SK-N-SH treated with all-trans-retinoic acid at 6 μM for 48 hours (cell line): ENCODE measurements around the gene BLMH.

Source experiments
- ATAC-seq: fragments of 200-7000 bp; cut with Tn5 transposase; 3 replicates; pipeline ENCODE4 v1.9.1; 2020; ENCODE audit warnings: mild to moderate bottlenecking, moderate library complexity
- ARNTL ChIP-seq: fragments of 450-650 bp; formaldehyde crosslinking; IDR thresholded peaks from 2 replicates; pipeline ENCODE4 v1.5.0; 2020; ENCODE audit warnings: low read depth, mild to moderate bottlenecking, moderate library complexity, borderline replicate concordance
- BACH2 ChIP-seq: fragments of 250-450 bp; sonication (Bioruptor Pico); IDR thresholded peaks from 2 replicates; pipeline ENCODE4 v1.9.0; 2021; ENCODE audit warnings: mild to moderate bottlenecking, borderline replicate concordance
- CSDC2 ChIP-seq: fragments of 250-450 bp; sonication (Bioruptor Pico); IDR thresholded peaks from 2 replicates; pipeline ENCODE4 v1.5.0; 2020; ENCODE audit warnings: mild to moderate bottlenecking, moderate library complexity
- CSRNP3 ChIP-seq: fragments of 250-450 bp; sonication (Bioruptor Pico); IDR thresholded peaks from 2 replicates; pipeline ENCODE4 v1.5.1; 2021; ENCODE audit warnings: mild to moderate bottlenecking, moderate library complexity
- ESRRG ChIP-seq: fragments of 250-450 bp; sonication (Bioruptor Pico); IDR thresholded peaks from 2 replicates; pipeline ENCODE4 v1.6.1; 2021; ENCODE audit warnings: mild to moderate bottlenecking
- GLIS3 ChIP-seq: fragments of 250-450 bp; sonication (Bioruptor Pico); IDR thresholded peaks from 2 replicates; pipeline ENCODE4 v1.5.0; 2020; ENCODE audit warnings: mild to moderate bottlenecking, moderate library complexity
- ISL1 ChIP-seq: fragments of 250-450 bp; sonication (Bioruptor Pico); IDR thresholded peaks from 2 replicates; pipeline ENCODE4 v2.1.2; 2022; ENCODE audit warnings: mild to moderate bottlenecking, moderate library complexity
- PATZ1 ChIP-seq: fragments of 250-450 bp; sonication (Bioruptor Pico); IDR thresholded peaks from 2 replicates; pipeline ENCODE4 v1.8.0; 2020; ENCODE audit warnings: mild to moderate bottlenecking, moderate library complexity, borderline replicate concordance
- POU6F1 ChIP-seq: fragments of 250-450 bp; sonication (Bioruptor Pico); IDR thresholded peaks from 2 replicates; pipeline ENCODE4 v1.8.0; 2021; ENCODE audit warnings: low read depth, mild to moderate bottlenecking, moderate library complexity, borderline replicate concordance
- PPARA ChIP-seq: fragments of 250-450 bp; sonication (Bioruptor Pico); IDR thresholded peaks from 2 replicates; pipeline ENCODE4 v1.5.0; 2020; ENCODE audit warnings: mild to moderate bottlenecking, borderline replicate concordance
- RARB ChIP-seq: fragments of 250-450 bp; sonication (Bioruptor Pico); IDR thresholded peaks from 2 replicates; pipeline ENCODE4 v1.8.0; 2021; ENCODE audit warnings: mild to moderate bottlenecking, moderate library complexity
- SNAI2 ChIP-seq: fragments of 250-450 bp; sonication (Bioruptor Pico); IDR thresholded peaks from 2 replicates; pipeline ENCODE4 v1.5.0; 2020; ENCODE audit warnings: mild to moderate bottlenecking, moderate library complexity
- TOX ChIP-seq: fragments of 250-450 bp; sonication (Bioruptor Pico); IDR thresholded peaks from 2 replicates; pipeline ENCODE4 v1.8.0; 2021; ENCODE audit warnings: mild to moderate bottlenecking, moderate library complexity, borderline replicate concordance
- ZC3H10 ChIP-seq: fragments of 250-450 bp; sonication (Bioruptor Pico); IDR thresholded peaks from 2 replicates; pipeline ENCODE4 v1.5.1; 2021; ENCODE audit warnings: mild to moderate bottlenecking, moderate library complexity
- ZFP3 ChIP-seq: fragments of 250-450 bp; sonication (Bioruptor Pico); IDR thresholded peaks from 2 replicates; pipeline ENCODE4 v1.5.0; 2020; ENCODE audit warnings: mild to moderate bottlenecking, moderate library complexity
- ZFP30 ChIP-seq: fragments of 450-650 bp; formaldehyde crosslinking; IDR thresholded peaks from 2 replicates; pipeline ENCODE4 v1.5.0; 2022; ENCODE audit warnings: mild to moderate bottlenecking, moderate library complexity
- ZNF565 ChIP-seq: fragments of 450-650 bp; formaldehyde crosslinking; conservative IDR thresholded peaks from 2 replicates; pipeline ENCODE4 v1.5.0; 2020; ENCODE audit warnings: low read depth, mild to moderate bottlenecking, moderate library complexity
- ZNF70 ChIP-seq: fragments of 450-650 bp; formaldehyde crosslinking; IDR thresholded peaks from 2 replicates; pipeline ENCODE4 v1.5.0; 2020; ENCODE audit warnings: mild to moderate bottlenecking, moderate library complexity
- TF ChIP-seq, protein P1 (sequence below): fragments of 250-450 bp; sonication (Bioruptor Pico); IDR thresholded peaks from 2 replicates; pipeline ENCODE4 v1.5.1; 2020; ENCODE audit warnings: low read depth, mild to moderate bottlenecking, moderate library complexity
- TF ChIP-seq, protein P2 (sequence below): fragments of 250-450 bp; sonication (Bioruptor Pico); IDR thresholded peaks from 2 replicates; pipeline ENCODE4 v1.5.0; 2020; ENCODE audit warnings: mild to moderate bottlenecking, moderate library complexity

Gene BLMH

DNA sequence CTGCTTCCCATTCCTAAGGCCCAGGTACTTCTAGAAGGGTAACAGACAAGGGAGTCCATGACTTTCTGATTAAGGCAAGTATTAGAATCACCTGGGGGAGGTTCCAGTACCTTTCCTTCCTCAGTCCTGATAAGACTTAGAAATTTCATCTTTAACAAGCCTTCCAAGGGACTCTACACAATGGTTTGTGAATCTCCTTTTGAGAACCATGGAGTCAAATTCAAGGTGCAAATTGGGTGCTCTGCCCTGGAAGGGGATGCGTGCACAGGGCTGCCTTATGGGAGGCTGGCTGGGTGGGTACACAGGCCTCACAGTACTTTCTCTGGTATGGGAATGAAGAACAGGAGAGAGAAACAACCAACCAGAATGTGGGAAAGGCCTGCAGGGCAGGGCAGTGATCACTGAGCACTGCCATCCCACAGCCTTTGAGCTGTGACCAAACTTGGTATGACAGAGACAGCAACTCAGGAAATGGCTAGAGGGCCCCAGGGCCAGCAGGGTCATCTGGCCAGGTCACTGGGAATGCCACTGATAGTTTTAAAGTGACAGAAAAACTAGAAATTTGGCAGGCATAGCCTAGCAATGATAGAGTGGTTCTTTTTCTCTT lies 45.8 kb upstream of the BLMH start:
- TF ChIP-seq PATZ1 (CRISPR knock-in tag), result no peak
- no peak for TF ChIP-seq ARNTL (CRISPR knock-in tag)
- no peak for TF ChIP-seq ZFP30
- TF ChIP-seq GLIS3 (CRISPR knock-in tag), result no peak
- TF ChIP-seq ESRRG (CRISPR knock-in tag), result no peak
- no peak for TF ChIP-seq RARB (CRISPR knock-in tag)
- TF ChIP-seq CSRNP3 (CRISPR knock-in tag), result no peak
- TF ChIP-seq TOX (CRISPR knock-in tag), result no peak
- TF ChIP-seq ISL1 (CRISPR knock-in tag), result no peak
- TF ChIP-seq ZC3H10 (CRISPR knock-in tag), result no peak
- TF ChIP-seq ZNF565, result no peak
- no peak for TF ChIP-seq ZFP3 (CRISPR knock-in tag)
- TF ChIP-seq, protein P1, sequence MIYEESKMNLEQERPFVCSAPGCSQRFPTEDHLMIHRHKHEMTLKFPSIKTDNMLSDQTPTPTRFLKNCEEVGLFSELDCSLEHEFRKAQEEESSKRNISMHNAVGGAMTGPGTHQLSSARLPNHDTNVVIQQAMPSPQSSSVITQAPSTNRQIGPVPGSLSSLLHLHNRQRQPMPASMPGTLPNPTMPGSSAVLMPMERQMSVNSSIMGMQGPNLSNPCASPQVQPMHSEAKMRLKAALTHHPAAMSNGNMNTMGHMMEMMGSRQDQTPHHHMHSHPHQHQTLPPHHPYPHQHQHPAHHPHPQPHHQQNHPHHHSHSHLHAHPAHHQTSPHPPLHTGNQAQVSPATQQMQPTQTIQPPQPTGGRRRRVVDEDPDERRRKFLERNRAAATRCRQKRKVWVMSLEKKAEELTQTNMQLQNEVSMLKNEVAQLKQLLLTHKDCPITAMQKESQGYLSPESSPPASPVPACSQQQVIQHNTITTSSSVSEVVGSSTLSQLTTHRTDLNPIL, result no peak
- no peak for ATAC-seq

DNA sequence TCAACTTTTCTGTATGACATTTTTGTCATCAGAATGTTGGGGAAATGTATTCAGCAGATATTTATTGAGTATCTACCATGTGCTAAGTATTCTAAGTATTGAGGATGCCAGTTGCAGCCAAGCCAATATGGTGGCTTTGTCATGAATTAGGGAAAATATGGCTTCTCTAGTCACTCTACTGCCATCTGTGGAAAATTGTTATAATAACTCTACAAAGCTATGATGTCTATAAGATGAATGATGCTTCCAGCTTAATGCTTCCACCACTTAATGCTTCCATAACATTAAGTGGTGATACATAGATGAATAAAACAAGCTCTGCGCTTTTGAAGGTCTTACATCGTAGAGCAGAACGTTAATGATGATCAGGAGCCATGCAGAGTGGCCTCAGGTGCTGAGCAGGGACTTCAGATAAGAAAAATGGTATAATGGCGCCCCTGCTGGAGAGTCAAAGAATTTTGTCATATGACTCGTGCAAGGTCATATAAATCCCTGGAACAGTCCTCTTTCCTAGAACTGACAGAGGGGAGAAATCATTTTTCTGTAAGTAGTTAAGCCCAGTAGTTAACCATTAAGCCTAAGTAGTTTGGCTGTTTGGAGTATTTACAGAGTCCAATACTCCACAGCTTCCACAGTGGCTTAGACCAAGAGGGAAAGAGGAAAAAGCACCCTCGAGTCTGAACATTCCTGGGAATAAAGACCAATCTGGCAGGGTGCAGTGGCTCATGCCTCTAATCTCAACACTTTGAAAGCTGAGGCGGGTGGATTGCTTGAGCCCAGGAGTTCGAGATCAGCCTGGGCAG lies 44.8 kb upstream of the BLMH start:
- TF ChIP-seq ESRRG (CRISPR knock-in tag) (no peak), ZNF565 (no peak), TOX (CRISPR knock-in tag) (0 out of 2 replicates have a peak, but pooled peaks have one; percentile 11), RARB (CRISPR knock-in tag) (no peak)
- ATAC-seq, result peak; percentile 60

DNA sequence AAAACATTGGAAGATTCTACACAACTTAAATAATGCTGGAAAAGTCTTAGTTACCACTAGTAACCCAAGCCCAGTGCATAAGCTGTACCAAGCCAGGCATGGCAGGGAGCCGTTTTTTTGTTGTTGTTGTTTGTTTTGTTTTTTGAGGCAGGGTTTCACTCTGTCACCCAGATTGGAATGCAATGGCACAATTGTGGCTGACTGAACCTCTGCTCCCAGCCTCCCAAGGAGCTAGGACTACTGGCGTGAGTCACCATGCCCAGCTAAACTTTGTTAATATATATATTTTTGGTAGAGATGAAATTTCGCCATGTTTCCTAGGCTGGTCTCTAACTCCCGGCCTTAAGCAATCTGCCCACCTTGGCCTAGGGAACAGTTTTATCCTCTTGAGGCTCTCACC lies 42.7 kb upstream of the BLMH start:
- TF ChIP-seq, protein P2, sequence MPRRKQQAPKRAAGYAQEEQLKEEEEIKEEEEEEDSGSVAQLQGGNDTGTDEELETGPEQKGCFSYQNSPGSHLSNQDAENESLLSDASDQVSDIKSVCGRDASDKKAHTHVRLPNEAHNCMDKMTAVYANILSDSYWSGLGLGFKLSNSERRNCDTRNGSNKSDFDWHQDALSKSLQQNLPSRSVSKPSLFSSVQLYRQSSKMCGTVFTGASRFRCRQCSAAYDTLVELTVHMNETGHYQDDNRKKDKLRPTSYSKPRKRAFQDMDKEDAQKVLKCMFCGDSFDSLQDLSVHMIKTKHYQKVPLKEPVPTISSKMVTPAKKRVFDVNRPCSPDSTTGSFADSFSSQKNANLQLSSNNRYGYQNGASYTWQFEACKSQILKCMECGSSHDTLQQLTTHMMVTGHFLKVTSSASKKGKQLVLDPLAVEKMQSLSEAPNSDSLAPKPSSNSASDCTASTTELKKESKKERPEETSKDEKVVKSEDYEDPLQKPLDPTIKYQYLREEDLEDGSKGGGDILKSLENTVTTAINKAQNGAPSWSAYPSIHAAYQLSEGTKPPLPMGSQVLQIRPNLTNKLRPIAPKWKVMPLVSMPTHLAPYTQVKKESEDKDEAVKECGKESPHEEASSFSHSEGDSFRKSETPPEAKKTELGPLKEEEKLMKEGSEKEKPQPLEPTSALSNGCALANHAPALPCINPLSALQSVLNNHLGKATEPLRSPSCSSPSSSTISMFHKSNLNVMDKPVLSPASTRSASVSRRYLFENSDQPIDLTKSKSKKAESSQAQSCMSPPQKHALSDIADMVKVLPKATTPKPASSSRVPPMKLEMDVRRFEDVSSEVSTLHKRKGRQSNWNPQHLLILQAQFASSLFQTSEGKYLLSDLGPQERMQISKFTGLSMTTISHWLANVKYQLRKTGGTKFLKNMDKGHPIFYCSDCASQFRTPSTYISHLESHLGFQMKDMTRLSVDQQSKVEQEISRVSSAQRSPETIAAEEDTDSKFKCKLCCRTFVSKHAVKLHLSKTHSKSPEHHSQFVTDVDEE (CRISPR knock-in tag), result no peak
- TF ChIP-seq PPARA (CRISPR knock-in tag) (no peak), CSDC2 (CRISPR knock-in tag) (no peak)
- no peak for ATAC-seq

- no peak for ATAC-seq
- TF ChIP-seq, protein P2 (CRISPR knock-in tag), result no peak
- TF ChIP-seq ZNF70 (CRISPR knock-in tag) (no peak), CSRNP3 (CRISPR knock-in tag) (no peak), POU6F1 (CRISPR knock-in tag) (no peak), ZNF565 (no peak), ESRRG (CRISPR knock-in tag) (no peak), SNAI2 (CRISPR knock-in tag) (no peak), BACH2 (CRISPR knock-in tag) (no peak)
These were observed 42.0 kb upstream of the BLMH start, which contains the start of gene TMIGD1 for GRCh38 chr17:30333503-30334360. Gene TMIGD1 (minus strand): TSS chr17:30334057. CDS start chr17:30332133, 1,924 bp downstream.
